ENCODE measurements around the gene XPO4. TPM values are rescaled to one million over a fixed set of nuclear protein-coding genes. Genes with fewer than 3 reads are reported as not detected.

The XPO4 gene
- total RNA-seq, 1 experiment from 2014 or later, result 34.1 TPM

- Histone ChIP-seq H3T11ph (ENCODE audit: low read length) (no peak overlapping the region), H2BK12ac (ENCODE audit: insufficient read length, low read depth, low read length) (no peak overlapping the region), H2BK120ac (ENCODE audit: low read depth, low read length, poor library complexity, severe bottlenecking) (no peak overlapping the region), H2AFZ (ENCODE audit: low read length) (no peak overlapping the region), H4K91ac (ENCODE audit: insufficient read length, low read depth, low read length) (no peak overlapping the region), H4K8ac (replicated peaks; ENCODE audit: insufficient read length, low read depth, low read length) (no peak overlapping the region), H3K27ac (ENCODE audit: insufficient read length, low read depth, low read length) (no peak overlapping the region), H3K4ac (ENCODE audit: low read depth, low read length) (no peak overlapping the region), H4K5ac (ENCODE audit: insufficient read length, low read depth, low read length) (no peak overlapping the region), H3K79me2 (ENCODE audit: insufficient read depth, low read length) (no peaks in the 10 kb centered on the region), H3K56ac (ENCODE audit: insufficient read length, low read depth, low read length) (no peak overlapping the region), H3K27me3 (ENCODE audit: insufficient read depth, low read length) (no peaks in the 10 kb centered on the region), H2BK5ac (ENCODE audit: insufficient read length, low read length) (no peak overlapping the region), H3K14ac (ENCODE audit: insufficient read depth, low read length) (no peak overlapping the region), H2BK15ac (ENCODE audit: low read depth, low read length) (no peak overlapping the region), H3K23me2 (ENCODE audit: insufficient read length, low read depth, low read length, poor library complexity, severe bottlenecking) (no peaks in the 10 kb centered on the region), H3K9ac (ENCODE audit: extremely low read depth, insufficient read length, low read length) (no peak overlapping the region), H2BK20ac (ENCODE audit: low read depth, low read length, poor library complexity, severe bottlenecking) (no peak overlapping the region), H3K23ac (ENCODE audit: insufficient read length, low read depth, low read length) (no peak overlapping the region), H3K4me2 (ENCODE audit: insufficient read depth, insufficient read length, low read length) (no peak overlapping the region), H3K18ac (ENCODE audit: insufficient read length, low read depth, low read length) (no peak overlapping the region), H4K20me1 (ENCODE audit: control insufficient read depth, insufficient read depth, insufficient read length) (no peaks in the 10 kb centered on the region), H3K9me3 (ENCODE audit: control insufficient read depth, low read depth, low read length) (no peaks in the 10 kb centered on the region), H3K4me1 (ENCODE audit: insufficient read depth, low read length) (no peaks in the 10 kb centered on the region), H3K79me1 (ENCODE audit: insufficient read depth, low read depth, low read length, poor library complexity, severe bottlenecking) (no peaks in the 10 kb centered on the region), H2AK5ac (ENCODE audit: insufficient read length, low read length) (no peak overlapping the region)
- Mint-ChIP-seq H3K36me3 (ENCODE audit: insufficient read depth in 1 of 3, low read depth in 3 of 3) (peaks cover 8 to 28% (median 11%) of the 10 kb centered on the region in 3 experiments; a peak in 6 of 7 replicates), H3K4me3 (no peak overlapping the region), H3K4me1 (peaks cover 4 to 6% of the 10 kb centered on the region in 2 experiments), H3K27me3 (ENCODE audit: low read depth) (no peaks in the 10 kb centered on the region), H3K27ac (peak overlapping the region in 2 of 3 experiments; percentile 34 to 37; a peak in 3 of 7 replicates), H3K9me3 (no peaks in the 10 kb centered on the region)
- TF ChIP-seq CTCF (conservative IDR thresholded peaks at IDR 0.05), result no peak
- DNase-seq, result no peak
- WGBS (ENCODE audit: extremely low coverage, insufficient read length, low lambda C conversion rate), result no CpG with 5 or more reads among the region's 3 CpGs
These were observed 69.7 kb downstream of the XPO4 start for GRCh38 chr13:20832861-20833260.

All from H9 (cell line).